GM19372 (cell line): ENCODE measurements around the gene HIF3A.
"Not testable (repeated sequence)": the region's sequence is repeated elsewhere in the genome, so short reads cannot be mapped to it uniquely, and the experiment has no call there.

Experiments
- ATAC-seq: cut with Tn5 transposase; IDR thresholded peaks from one replicate; pipeline ENCODE4 v1.9.1; 2021; ENCODE audit warnings: mild to moderate bottlenecking, low read depth, moderate library complexity; ENCODE audit not compliant: unreplicated experiment

Gene HIF3A

DNA sequence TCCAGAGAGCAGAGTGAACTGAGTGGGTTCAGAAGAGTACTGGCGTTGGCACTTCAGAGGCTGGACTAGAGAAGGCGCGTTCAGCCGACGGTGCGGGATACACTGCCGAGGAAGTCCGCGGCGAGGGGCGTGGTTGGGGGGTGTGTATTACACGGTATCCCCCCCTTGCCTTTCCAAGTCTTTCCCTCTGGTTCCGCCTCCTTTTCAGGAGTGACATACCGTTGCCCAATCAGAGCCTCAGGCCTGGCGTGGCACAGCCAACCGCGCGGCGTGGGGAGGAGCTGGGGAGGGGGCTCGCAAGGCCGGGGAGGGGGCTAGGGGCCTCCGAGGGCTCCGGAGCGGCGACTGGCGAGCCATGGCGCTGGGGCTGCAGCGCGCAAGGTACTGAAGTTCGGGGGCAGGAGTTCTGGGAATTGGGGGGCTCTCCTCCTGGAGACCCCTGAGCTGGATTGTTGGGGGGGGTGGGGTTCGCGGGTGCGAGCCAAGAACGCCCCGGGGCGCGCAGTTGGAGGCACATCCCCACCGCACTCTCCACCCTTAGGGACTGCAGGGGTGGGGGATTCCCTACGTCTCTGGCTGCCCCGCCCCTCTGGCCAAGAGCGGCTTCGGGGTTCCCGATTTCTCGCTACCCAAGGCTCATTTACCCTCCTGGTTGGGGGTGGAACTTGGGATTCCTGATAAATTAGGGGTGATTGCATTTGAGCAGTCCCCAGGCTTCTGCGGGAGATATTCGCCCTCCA, at the start of gene HIF3A:
TSS of gene HIF3A (plus strand) at position 321 of the 740 bp plus-strand sequence. CDS start at position 356, 35 bp downstream.
- ATAC-seq, result no peak

DNA sequence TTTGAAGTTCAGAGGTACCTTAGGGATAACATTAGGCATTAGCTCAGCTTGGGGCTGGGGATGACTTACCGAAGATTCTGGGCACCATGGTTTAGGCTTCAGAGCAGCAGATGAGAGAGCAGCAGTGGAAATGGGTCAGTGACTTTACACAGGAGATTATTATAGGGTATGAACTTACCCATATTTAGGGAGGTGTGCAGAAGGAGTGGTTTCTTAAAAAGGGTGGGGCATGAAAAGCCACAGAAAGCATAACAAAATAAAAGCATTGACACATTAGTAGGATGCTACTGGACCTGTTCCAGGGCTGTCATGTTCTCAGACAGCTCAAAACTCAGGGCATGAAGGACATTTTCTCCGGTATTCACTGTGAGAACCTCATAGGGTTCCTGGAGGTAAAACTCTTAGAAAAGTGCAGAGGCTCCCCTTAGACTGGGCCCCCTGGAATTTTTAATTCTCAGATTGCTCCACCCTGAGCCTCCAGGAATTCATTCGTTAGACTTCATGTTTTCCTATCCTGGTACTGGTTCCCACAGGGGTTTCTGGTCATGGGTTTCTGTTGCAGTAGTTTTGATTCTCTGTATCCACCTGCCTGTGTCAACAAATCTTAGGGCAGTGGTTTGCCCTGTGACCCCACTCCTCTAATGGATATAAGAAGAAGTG, 46.6 kb upstream of the HIF3A start:
- no peak for ATAC-seq

GRCh38 chr19:46251416-46251815, 45.4 kb upstream of the HIF3A start:
- no peak for ATAC-seq

DNA sequence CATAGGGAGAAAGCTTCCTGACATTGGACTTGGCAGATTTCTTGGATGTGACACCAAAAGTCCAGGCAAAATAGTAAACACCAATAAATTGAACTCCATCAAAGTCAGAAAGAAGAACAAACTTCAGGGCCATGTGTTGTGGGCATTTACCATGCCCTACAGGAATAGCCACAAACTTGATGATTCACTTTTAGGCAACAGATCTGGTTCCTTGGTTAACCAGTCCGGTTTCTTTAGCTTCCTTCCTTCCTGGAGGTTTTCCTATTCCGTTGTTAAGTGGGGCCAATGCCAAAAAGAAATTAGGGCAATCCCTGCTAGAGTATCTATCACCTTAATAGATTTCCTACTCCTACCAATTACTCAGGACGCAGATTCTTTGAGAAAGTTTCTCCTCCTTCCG, 42.1 kb upstream of the HIF3A start:
- no peak for ATAC-seq

- no peak for ATAC-seq
These were observed 40.0 kb upstream of the HIF3A start for GRCh38 chr19:46256855-46257254.

- ATAC-seq, result not testable (repeated sequence)
These were observed 35.3 kb upstream of the HIF3A start for GRCh38 chr19:46261501-46261900.

- not testable (repeated sequence) for ATAC-seq
These were observed 34.1 kb upstream of the HIF3A start for GRCh38 chr19:46262684-46263296.

- ATAC-seq, result not testable (repeated sequence)
These were observed 32.0 kb upstream of the HIF3A start for GRCh38 chr19:46264801-46265200.

GRCh38 chr19:46265217-46265828, 31.5 kb upstream of the HIF3A start:
- ATAC-seq, result no peak

DNA sequence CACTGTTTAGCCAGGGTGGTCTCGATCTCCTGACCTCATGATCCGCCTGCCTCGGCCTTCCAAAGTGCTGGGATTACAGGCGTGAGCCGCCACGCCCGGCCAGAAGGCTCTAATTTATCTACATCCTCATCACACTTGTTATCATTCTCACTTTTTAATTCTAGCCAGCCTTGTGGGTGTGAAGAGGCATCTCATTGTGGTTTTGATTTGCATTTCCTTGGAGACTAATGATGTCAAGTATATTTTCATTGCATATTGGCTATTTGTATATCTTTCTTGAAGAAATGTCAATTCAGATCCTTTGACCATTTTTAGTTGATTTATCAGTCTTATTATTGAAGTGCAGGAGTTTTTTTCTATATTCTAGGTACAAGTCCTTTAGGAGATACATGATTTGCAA, 27.7 kb upstream of the HIF3A start:
- no peak for ATAC-seq

- ATAC-seq, result no peak
These were observed 26.2 kb upstream of the HIF3A start for GRCh38 chr19:46270521-46271256.

- ATAC-seq, result no peak
These were observed 25.2 kb upstream of the HIF3A start for GRCh38 chr19:46271481-46272197.

DNA sequence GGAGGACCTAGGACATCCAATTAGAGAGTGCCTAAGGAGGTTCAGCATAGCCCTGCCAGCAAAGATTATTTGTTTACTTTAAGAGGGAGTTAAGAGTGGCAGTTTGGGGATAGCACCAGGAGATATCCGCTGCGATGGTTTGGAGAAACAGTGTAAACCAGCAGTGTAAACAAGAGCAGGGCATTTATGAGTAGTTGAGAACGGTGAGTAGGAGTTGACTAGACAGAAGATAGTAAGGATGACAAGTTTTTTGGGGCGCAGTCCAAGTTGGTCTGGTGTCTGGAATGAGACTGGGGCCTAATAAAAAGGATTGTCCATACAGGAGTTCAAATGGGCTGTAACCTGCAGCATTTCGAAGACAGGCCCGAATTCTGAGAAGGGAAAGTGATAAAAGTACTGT, 22.9 kb upstream of the HIF3A start:
- ATAC-seq, result not testable (repeated sequence)

- ATAC-seq, result no peak
These were observed 17.7 kb upstream of the HIF3A start for GRCh38 chr19:46279177-46279576.

GRCh38 chr19:46283771-46284170, 13.1 kb upstream of the HIF3A start:
- no peak for ATAC-seq

DNA sequence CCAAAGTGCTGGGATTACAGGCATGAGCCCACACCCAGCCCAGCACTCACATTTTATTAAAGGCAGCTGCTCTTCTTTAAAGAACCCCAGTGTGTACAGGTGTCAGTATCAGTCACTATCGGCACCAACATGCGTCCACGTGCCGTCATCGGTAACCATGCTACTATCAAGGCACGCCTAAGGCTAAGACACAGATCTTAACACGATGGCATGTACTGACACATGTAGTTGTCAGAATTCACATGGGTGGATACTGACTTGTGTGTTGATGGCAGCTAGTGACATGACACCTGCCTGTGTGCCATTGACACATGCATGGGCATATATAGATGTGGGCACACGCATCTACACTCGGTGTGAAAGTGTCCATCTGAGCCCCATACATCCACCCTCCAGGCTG, 12.2 kb upstream of the HIF3A start:
- ATAC-seq, result no peak

GRCh38 chr19:46287585-46287984, 9.3 kb upstream of the HIF3A start:
- ATAC-seq, result no peak

DNA sequence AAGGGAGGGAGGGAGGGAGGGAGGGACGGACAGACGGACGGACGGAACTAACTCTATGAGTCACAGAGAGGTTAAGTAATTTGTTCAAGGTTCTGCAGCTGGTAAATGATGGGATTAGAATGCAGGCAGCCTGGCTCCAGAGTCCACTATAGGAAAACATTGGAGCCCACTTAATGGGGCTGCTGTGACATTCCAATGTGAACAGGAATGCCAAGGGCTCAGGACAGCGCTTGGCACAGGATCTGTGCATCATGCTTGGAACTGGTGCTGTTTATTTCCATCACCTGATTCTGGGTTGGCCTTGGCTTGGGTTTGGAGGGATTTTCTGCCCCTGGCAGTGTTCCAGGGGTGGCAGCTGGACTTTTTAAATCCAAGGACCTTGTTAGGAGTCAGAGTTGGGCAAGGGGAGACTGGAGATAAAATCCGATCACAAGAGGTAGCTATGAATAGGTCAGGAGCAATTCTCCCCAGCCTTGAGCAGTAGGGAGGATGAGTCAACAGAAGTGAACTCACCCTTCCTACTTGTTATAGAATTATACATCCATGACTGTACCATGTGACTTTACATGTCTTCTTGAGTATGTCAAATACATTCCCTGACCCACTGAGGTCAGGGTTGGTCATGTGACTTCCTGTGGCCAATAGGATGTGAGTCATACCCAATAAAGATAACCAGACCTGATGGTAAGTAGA, 7.8 kb upstream of the HIF3A start:
- no peak for ATAC-seq
